ENCODE data around the gene MT2A. TPM values are rescaled to one million over a fixed set of nuclear protein-coding genes. Genes with fewer than 3 reads are reported as not detected.

MT2A gene
- total RNA-seq, 2 experiments from 2014 or later, result 141 to 144 TPM

GRCh38 chr16:56653218-56653617 lies 44.8 kb downstream of the MT2A start:
- Mint-ChIP-seq H3K4me3 (no peak overlapping the region), H3K36me3 (ENCODE audit: low read depth) (no peaks in the 10 kb centered on the region), H3K27me3 (peaks cover 8% of the 10 kb centered on the region), H3K9me3 (no peaks in the 10 kb centered on the region), H3K4me1 (ENCODE audit: low read depth) (peaks cover 4% of the 10 kb centered on the region), H3K27ac (no peak overlapping the region)
- ATAC-seq (no peak), DNase-seq (no peak)
- POLR2A ChIA-PET, result interaction anchor here (0.9 to 2.5 kb wide), 4 partner anchors 8 to 59 kb away, joined by 3 to 11 read pairs (median 4); no protein-coding TSS in a partner anchor
- CTCF ChIA-PET, result interaction anchor here (1.0 kb wide), 1 partner anchor 10 kb away, joined by 4 read pairs; no protein-coding TSS in a partner anchor
- intact Hi-C loops (cut with micrococcal nuclease), result no loop called here
- TF ChIP-seq CTCF (IDR thresholded peaks at IDR 0.05), result no peak

DNA sequence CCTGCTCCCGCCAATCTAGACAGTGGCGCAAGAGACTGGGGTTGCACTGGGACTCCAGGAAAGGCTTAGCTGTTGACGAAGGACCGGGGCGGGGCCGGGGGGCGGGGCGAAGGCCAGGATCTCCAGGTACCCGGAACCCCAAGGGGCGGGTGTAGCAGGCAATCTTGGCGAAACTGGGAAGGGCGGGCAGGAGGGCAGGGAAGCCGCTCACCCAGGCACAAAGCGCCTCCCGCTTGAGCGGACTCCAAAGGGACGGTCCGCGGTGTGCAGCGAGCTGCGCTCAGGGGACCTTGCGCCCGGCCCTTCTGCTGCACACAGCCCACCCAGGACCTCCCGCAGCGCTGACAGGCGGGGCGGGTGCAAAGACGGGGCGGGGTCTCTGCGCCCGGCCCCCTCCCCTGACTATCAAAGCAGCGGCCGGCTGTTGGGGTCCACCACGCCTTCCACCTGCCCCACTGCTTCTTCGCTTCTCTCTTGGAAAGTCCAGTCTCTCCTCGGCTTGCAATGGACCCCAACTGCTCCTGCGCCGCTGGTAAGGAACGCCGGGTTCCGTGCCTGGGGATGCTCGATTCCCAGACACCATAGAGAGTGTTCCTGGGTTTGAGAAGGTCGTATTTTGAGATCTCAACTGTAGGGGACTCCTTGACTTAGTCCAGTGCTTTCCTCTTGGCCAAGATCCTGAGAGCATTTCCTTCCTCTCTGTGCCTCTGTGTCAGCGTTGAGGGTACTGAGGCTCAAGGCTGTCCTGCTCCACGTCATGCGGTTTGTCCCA lies 49.4 kb downstream of the MT2A start, which contains the start of gene MT1F:
Gene MT1F (plus strand): TSS at position 405 of the 772 bp plus-strand sequence. CDS start 100 bp downstream, at position 505.
- H3K4me3 Mint-ChIP-seq, result peak within 1 kb of the TSS; percentile 92
- CTCF ChIA-PET, result interaction anchor here (2.8 kb wide), 1 partner anchor 14 kb away, joined by 14 read pairs; no protein-coding TSS in a partner anchor
- intact Hi-C loops (cut with micrococcal nuclease), result no loop called here
- peak within 1 kb of the TSS; percentile 82 for H3K27ac Mint-ChIP-seq
- no peak for TF ChIP-seq CTCF (IDR thresholded peaks at IDR 0.05)
- H3K9me3 Mint-ChIP-seq, result no peaks in the 10 kb centered on the region
- POLR2A ChIA-PET, result interaction anchor here (1.0 kb wide), 1 partner anchor 32 kb away, joined by 3 read pairs; the partner anchor contains the start of gene MT1E
- ATAC-seq (peak; percentile 83), DNase-seq (peak; percentile 82)
- peaks cover 14% of the 10 kb centered on the region for H3K4me1 Mint-ChIP-seq (ENCODE audit: low read depth)
- H3K36me3 Mint-ChIP-seq (ENCODE audit: low read depth), result peaks cover 3% of the 10 kb centered on the region
- H3K27me3 Mint-ChIP-seq, result no peaks in the 10 kb centered on the region

DNA sequence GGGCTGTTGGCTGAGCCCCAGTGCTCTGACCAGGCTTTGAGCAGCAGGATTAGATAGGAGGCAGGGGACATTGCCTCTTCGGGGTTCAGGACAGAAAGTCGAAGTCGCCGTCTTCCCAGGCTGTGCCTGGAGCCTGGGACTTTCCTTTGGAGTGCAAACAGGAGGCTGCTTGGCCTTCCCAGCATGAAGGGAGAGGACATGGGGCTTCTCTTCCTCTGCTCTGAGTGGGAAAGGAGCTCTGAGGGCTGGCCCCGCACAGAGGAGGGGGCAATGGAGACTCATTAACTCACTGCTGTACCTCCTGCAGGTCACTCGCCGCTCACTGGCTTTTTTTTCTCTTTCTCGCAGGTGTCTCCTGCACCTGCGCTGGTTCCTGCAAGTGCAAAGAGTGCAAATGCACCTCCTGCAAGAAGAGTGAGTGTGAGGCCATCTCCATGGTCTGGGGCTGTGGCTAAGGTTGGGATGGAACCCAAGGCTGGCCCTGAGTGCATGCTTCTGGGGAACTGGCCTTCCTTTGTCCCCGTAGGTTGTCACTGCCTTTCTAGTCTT lies 50.0 kb downstream of the MT2A start:
- ATAC-seq (no peak), DNase-seq (no peak)
- intact Hi-C loops (cut with micrococcal nuclease), result no loop called here
- no peak for TF ChIP-seq CTCF (IDR thresholded peaks at IDR 0.05)
- CTCF ChIA-PET, result no interaction called here
- Mint-ChIP-seq H3K9me3 (no peaks in the 10 kb centered on the region), H3K27me3 (peaks cover 2% of the 10 kb centered on the region), H3K4me1 (ENCODE audit: low read depth) (peaks cover 16% of the 10 kb centered on the region), H3K36me3 (ENCODE audit: low read depth) (peaks cover 3% of the 10 kb centered on the region), H3K4me3 (peak overlapping the region; percentile 92), H3K27ac (peak overlapping the region; percentile 82)
- POLR2A ChIA-PET, result no interaction called here

Other genes starting within 250 kb of the MT2A start
- gene AMFR, start 183.0 kb upstream of the MT2A start, total RNA-seq, result 10 to 100 TPM; 35.9 to 41.6 TPM
- 100 to 1,000 TPM; 296 to 306 TPM for gene NUDT21, start 157.3 kb upstream of the MT2A start, total RNA-seq
- 10 to 100 TPM; 51.0 to 59.2 TPM for gene OGFOD1, start 157.0 kb upstream of the MT2A start, total RNA-seq
- gene BBS2, start 88.6 kb upstream of the MT2A start, total RNA-seq, result 10 to 100 TPM; 16.1 to 17.6 TPM
- gene MT4, start 43.5 kb upstream of the MT2A start, total RNA-seq, result not detected
- gene MT3, start 19.1 kb upstream of the MT2A start, total RNA-seq, result 10 to 100 TPM; 30.7 to 33.6 TPM
- 10 to 100 TPM; 22.1 to 23.3 TPM for gene MT1E, start 17.2 kb downstream of the MT2A start, total RNA-seq
- not detected for gene MT1M, start 24.1 kb downstream of the MT2A start, total RNA-seq
- gene MT1A, start 30.1 kb downstream of the MT2A start, total RNA-seq, result not detected
- gene MT1B, start 43.3 kb downstream of the MT2A start, total RNA-seq, result not detected
- gene MT1F, start 49.4 kb downstream of the MT2A start, total RNA-seq, result 1 to 10 TPM; 7.7 to 9.0 TPM
- 10 to 100 TPM; 35.9 to 39.0 TPM for gene MT1G, start 59.5 kb downstream of the MT2A start, total RNA-seq
- gene MT1H, start 61.2 kb downstream of the MT2A start, total RNA-seq, result 1 to 10 TPM; 2.3 to 2.7 TPM
- 10 to 100 TPM; 52.5 to 54.2 TPM for gene MT1X, start 73.9 kb downstream of the MT2A start, total RNA-seq
- 100 to 1,000 TPM; 171 to 191 TPM for gene NUP93, start 121.5 kb downstream of the MT2A start, total RNA-seq